CD4-positive, alpha-beta T cell treated with Interferon gamma for 1 hour (primary cell): ENCODE data around the gene OR13A1.
"Not testable (repeated sequence)": the region's sequence is repeated elsewhere in the genome, so short reads cannot be mapped to it uniquely, and the experiment has no call there.

Experiments used
- DNase-seq: peaks from one replicate; pipeline ENCODE4 v3.0.0-alpha.2; 2020

OR13A1 gene

DNA sequence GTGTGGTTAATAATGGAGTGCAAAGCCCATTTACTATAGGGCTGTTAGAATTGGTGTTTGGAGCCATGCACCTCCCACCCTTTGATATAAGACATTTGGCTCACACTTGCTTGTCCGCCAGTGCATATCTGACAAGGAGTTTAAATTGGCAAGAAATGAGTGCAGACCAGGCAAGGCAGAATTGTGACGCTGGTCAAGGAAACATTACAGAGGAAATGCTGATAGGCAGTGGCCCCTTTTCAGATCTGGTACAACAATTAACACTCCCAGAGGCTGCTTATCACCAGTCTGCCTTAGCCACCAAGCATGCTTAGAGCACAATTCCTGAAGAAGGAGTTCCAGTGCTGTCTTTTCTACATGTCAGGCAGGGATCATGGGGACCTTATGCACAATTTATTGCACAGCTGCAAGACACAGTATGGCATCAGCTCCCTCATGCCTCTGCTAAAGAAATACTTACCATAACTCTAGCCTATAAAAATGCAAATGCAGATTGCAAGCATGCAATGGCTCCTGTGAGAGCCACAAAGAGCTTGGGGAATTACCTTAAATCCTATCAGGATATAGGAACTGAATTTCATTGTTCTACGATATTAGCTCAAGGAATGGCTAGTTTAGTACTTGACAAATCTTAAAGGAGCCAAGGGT is 35.2 kb downstream of the OR13A1 start:
- DNase-seq = no peak

DNA sequence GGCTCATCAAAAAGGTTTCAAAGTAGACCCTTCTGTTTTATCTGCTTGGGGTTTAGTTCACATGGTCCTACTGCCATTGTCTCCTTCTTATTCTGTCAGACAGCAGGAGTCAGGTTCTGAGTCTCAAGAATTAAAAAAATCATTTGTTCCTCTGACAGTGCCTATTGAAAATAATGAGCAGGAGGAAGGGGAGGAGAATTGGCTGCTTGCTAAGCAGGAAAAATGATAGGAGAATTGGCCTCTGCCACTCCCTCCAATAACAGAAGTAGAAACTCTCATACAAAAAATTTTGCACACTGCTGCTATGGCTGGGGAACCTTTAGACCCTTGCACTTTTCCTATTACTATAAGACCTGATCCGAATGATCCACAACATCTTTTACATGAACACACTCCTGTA is 35.7 kb downstream of the OR13A1 start:
- DNase-seq = no peak

DNA sequence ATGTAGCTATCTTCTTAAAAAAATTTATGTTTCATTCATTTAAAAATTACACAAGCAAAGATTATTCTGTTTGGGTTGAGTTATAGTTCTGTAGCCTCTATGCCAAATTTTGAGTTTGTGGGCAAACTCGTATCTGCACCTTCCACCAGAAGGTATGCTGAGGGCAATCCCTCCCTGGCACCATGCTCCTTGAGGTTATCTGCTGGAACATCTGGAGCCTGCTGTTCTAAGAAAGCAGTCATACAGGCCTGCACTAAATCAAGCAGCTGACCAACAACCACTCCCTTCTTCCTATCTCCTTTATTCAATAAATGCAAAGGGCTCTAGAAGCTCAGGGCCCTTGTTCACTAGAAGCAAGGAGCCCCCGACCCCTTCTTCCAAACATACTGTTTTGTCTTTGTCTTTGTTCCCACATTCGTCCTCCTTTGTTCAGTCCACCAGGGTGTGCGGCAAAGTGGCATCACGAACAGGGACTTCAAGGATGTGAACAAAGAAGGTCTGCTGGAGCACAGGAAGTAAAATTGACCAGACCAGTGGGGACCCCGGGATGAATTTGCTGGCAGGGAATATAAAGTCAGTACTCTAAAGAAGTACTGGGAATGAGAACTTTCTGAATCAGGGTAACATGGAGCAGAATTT is 36.4 kb downstream of the OR13A1 start:
- no peak for DNase-seq

DNA sequence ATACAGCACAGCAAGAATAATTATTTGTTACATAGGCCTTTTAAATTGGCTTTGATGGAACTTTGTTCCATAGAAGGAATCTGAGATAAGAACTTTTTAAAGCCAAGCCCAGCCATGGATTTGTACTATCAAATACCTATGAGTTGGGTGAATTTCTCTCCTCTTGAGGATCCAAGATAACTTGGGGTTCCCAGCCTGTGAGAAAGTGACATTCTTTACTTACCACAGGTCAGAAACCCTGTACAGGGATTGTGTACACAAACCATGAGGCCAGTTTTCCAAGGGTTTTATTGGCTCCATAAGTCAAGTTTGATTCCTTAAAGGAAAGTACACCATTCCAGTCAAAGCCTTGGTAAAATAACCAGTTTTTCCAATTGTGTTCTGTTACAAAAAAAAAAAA is 39.3 kb downstream of the OR13A1 start:
- not testable (repeated sequence) for DNase-seq

DNA sequence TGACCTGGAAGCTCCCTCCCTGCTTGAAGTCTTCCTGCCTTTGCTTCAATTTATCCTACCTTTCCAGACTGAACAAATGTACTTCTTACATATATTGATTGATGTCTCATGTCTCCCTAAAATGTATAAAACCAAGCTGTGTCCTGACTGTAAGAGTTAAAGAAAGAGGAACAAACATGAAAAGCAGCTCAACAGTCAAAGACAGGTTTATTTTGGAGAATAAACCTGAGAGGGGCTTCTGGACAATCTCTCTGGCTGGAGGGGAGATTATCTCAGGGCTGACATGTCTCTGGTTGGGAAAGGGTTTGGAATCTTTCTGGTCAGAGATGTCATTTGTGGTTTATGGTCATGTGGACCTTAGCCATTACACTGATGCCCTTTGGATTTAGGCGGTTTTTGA is 41.0 kb downstream of the OR13A1 start:
- DNase-seq = no peak

DNA sequence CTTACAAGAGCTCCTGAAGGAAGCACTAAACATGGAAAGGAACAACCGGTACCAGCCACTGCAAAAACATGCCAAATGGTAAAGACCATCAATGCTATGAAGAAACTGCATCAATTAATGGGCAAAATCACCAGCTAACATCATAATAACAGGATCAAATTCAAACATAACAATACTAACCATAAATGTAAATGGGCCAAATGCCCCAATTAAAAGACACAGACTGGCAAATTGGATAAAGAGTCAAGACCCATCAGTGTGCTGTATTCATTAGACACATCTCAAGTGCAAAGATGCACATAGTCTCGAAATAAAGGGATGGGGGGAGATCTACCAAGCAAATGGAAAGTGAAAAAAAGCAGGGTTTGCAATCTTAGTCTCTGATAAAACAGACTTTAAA is 47.6 kb downstream of the OR13A1 start:
- not testable (repeated sequence) for DNase-seq

DNA sequence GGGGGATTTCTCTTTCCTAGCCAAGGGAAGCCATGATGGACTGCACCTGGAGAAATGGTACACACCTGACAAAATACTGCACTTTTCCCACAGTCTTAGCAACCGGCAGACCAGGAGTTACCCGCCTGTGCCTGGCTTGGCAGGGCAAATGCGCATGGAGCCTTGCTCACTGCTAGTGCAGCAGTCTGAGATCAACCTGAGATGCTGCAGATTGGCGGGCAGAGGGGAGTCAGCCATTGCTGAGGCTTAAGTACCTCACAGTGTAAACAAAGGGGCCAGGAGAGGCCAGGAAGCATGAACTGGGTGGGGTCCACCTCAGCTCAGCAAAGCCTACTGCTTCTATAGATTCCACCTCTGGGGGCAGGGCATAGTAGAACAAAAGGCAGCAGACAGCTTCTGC is 49.4 kb downstream of the OR13A1 start:
- no peak for DNase-seq

DNA sequence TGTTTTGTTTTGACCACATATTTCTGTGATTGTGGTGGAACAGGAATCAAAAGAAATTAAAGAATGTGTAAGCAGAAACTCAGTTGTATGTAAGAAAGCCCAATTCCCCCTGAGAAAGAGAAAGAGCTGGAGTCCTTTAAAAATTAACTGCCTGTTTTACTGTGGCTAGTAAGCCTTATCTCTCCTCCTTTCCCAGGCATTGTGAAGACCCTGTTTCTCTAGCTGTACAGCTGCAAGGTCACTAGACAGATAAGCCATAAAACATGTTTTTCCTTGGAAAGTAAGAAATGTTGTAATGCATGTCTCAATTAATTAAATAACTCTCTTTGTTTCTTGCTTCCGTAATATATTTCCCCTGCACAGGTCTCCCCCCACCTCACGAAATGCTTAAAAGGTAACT is 53.5 kb downstream of the OR13A1 start:
- no peak for DNase-seq

DNA sequence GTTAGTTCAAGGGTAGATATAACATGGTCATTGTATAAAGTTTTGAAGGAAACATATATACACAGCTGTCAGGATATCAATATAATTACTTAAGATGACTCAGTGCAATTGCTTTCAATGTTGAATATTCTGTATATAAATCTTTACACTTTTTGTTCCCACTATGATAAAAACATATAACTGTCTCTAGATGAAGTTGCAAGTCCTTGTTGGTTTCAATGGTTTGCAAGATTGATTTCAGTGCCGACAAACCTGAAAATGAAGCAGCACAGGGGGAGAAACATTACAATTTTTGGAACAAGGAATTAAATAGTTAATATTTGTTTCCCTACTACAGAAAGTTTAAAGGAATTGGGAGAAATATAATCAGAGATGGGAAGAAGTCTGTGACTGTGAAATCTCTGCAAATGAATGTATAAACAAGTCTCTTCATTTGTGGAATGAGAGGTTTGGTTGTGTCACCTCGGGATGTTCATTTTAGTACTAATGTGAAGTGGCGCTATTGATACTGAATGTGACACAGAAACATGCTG is 54.1 kb downstream of the OR13A1 start:
- no peak for DNase-seq

DNA sequence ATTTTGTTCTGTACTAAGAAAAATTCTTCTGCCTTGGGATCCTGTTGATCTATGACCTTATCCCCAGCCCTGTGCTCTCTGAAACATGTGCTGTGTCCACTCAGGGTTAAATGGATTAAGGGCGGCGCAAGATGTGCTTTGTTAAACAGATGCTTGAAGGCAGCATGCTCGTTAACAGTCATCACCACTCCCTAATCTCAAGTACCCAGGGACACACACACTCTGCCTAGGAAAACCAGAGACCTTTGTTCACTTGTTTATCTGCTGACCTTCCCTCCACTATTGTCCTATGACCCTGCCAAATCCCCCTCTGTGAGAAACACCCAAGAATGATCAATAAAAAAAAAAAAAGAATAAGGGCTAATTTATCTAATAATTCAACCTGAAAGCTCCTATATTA is 54.8 kb downstream of the OR13A1 start:
- DNase-seq = not testable (repeated sequence)

DNA sequence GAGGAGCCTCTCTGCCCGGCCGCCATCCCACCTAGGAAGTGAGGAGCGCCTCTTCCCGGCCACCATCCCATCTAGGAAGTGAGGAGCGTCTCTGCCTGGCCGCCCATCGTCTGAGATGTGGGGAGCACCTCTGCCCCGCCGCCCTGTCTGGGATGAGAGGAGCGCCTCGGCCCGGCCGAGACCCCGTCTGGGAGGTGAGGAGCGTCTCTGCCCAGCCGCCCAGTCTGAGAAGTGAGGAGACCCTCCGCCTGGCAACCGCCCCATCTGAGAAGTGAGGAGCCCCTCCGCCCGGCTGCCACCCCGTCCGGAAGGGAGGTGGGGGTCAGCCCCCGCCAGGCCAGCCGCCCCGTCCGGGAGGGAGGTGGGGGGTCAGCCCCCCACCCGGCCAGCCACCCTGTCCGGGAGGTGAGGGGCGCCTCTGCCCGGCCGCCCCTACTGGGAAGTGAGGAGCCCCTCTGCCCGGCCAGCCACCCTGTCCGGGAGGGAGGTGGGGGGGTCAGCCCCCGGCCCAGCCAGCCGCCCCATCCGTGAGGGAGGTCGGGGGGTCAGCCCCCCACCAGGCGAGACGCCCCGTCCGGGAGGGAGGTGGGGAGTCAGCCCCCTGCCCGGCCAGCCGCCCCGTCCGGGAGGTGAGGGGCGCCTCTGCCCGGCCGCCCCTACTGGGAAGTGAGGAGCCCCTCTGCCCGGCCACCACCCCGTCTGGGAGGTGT is 55.5 kb downstream of the OR13A1 start:
- not testable (repeated sequence) for DNase-seq

DNA sequence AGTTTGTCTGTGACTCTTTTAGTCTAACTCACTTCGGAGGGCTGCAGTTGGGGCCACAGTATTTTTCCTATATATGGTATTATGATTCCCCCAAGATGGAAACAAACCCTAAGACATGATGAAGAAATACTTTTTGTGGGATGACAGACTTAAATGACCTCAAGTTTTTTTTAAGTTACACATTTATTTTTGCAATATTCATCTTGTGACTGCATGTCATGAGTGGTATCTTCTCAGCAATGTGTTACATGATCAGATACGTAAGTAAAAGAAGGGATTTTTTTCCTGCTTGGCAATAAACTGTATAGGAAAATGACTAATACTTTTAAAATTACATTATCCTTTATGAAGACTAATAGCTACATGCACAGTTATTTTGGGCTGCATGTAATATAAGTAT is 57.8 kb downstream of the OR13A1 start:
- no peak for DNase-seq

DNA sequence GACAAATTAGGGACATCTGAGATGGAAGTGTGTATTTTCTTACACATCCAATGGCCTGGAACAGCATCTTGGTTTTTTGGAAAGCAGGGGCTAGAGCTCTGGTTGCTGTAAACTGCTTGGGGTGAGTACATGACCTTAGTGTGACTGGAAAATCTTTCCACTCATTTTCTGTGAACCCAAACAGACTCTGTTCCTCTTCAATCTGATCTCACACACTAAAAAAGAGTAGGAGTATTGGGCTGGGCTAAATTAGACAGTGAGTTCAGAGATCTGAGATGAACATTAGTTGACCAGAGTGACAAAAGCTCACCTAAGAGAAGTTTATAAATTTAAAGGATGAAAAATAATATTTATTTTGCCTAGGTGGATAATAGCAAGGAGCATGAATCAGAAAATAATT is 59.2 kb downstream of the OR13A1 start:
- no peak for DNase-seq

DNA sequence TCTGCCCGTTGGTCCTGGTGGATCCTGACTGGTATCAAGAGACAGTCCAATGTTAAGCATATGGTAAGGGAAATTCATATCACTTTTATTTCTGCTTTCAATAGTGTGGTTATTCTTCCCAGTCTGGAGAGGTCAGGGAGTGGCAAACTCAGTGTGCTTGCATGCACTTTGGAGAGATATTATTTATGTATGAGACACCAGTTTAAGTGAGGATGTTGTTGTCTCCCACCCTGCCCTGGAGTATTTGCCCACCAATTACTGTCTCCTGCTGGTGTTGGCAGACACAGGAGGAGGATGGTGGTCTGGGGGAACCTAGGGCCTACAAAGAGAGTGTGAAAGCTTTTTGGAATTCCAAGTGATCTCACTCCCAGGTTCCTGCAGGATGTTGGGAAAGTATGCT is 59.7 kb downstream of the OR13A1 start:
- no peak for DNase-seq

DNA sequence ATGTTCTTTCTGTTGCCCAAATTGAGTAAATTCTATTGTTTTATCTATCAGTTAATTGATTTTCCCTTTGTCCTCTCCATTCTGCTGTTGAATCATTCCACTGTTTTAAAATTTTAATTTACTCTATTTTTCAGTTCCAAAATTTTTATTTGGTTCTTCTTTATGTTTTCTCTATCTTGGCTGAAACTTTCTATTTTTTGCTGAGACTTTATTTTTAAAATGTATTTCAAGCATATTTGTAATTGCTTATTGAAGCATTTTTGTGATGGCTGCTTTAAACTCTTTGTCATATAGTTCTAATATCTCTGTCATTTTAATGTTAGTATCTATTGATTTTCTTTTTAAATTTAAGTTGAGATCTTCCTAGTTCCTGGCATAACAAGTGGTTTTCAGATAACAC is 60.5 kb downstream of the OR13A1 start:
- no peak for DNase-seq

DNA sequence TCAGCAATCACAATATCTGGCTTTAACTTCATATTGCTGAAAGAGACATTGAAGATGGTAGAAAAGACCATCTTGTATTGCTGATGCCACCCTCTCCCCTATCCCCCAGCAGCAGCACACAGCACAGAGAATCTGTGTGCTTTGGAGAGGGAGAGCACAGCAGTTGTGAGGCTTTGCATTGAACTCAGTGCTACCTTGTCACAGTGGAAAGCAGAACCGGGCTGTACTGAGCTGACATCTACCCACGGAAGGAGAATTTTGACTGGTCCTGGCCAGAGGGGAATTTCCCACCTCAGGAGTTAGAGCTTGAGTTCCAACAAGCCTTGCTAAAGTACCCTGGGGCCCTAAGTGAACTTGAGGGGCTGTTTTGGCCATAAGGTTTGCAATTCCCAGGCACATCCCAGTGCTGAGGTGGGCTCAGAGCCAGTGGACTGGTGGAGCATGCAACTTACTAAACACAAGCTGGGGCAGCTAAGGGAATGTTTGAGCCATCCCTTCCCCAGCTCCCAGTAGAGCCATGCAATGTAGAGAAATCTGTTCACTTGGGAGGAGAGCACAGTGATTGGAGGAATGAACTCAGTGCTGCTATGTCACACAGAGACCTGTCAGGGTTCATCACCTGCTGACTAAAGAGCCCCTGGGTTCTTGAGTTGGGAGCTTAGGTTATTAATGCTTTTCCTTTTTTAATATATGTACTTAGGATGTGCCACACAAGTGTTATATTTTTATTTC is 62.1 kb downstream of the OR13A1 start:
- no peak for DNase-seq
